HG02885 (cell line): ENCODE results near the gene LRRC8C.
A peak's percentile ranks its signal among the peaks of the same experiment; 100 is the strongest.

Experiments
- ATAC-seq: cut with Tn5 transposase; IDR thresholded peaks from one replicate; pipeline ENCODE4 v1.9.1; 2021; ENCODE audit warnings: mild to moderate bottlenecking; ENCODE audit not compliant: unreplicated experiment, poor library complexity

Gene LRRC8C

GRCh38 chr1:89633248-89633799 is 404 bp downstream of the LRRC8C start:
- peak; percentile 48 for ATAC-seq

- ATAC-seq, result peak; percentile 6
Measured at GRCh38 chr1:89633800-89634625, 1.1 kb downstream of the LRRC8C start.

- no peak for ATAC-seq
Measured at GRCh38 chr1:89635825-89636815, 3.2 kb downstream of the LRRC8C start.

- no peak for ATAC-seq
Measured at GRCh38 chr1:89637496-89637895, 4.6 kb downstream of the LRRC8C start.

GRCh38 chr1:89640440-89640839 is 7.5 kb downstream of the LRRC8C start:
- no peak for ATAC-seq

- ATAC-seq, result no peak
Measured at GRCh38 chr1:89641781-89642180, 8.9 kb downstream of the LRRC8C start.

- no peak for ATAC-seq
Measured at GRCh38 chr1:89643577-89643976, 10.7 kb downstream of the LRRC8C start.

- no peak for ATAC-seq
Measured at GRCh38 chr1:89644119-89644814, 11.3 kb downstream of the LRRC8C start.

- ATAC-seq, result no peak
Measured at GRCh38 chr1:89646259-89646658, 13.3 kb downstream of the LRRC8C start.

- ATAC-seq, result peak; percentile 38
Measured at GRCh38 chr1:89649783-89650182, 16.9 kb downstream of the LRRC8C start.

- ATAC-seq, result no peak
Measured at GRCh38 chr1:89652373-89652772, 19.5 kb downstream of the LRRC8C start.

GRCh38 chr1:89657886-89658285 is 25.0 kb downstream of the LRRC8C start:
- ATAC-seq, result peak; percentile 78

- ATAC-seq, result no peak
Measured at GRCh38 chr1:89659322-89660081, 26.6 kb downstream of the LRRC8C start.

GRCh38 chr1:89660224-89661061 is 27.5 kb downstream of the LRRC8C start:
- no peak for ATAC-seq

GRCh38 chr1:89665941-89666340 is 33.0 kb downstream of the LRRC8C start:
- ATAC-seq, result no peak

- no peak for ATAC-seq
Measured at GRCh38 chr1:89666640-89667039, 33.7 kb downstream of the LRRC8C start.

- no peak for ATAC-seq
Measured at GRCh38 chr1:89667691-89668090, 34.8 kb downstream of the LRRC8C start.

- ATAC-seq, result no peak
Measured at GRCh38 chr1:89668961-89669360, 36.0 kb downstream of the LRRC8C start.

GRCh38 chr1:89669441-89669840 is 36.5 kb downstream of the LRRC8C start:
- ATAC-seq, result no peak
